Pancreas (tissue), 10 donors: ENCODE data around the gene CABLES1. TPM values are rescaled to one million over a fixed set of nuclear protein-coding genes. Genes with fewer than 3 reads are reported as not detected.

ENCODE experiments used
- ATAC-seq, 4 donors: fragments of 200-7000 bp; cut with Tn5 transposase; one replicate each; pipeline versions ENCODE4 v1.8.0 to v1.9.1; 2020; ENCODE audit warnings: mild to moderate bottlenecking in 4 of 4, moderate library complexity in 4 of 4
- DNase-seq, 6 donors: peaks; one replicate each; pipeline ENCODE4 v3.0.0-alpha.2; 2020
- FAIRE-seq: peaks from 2 replicates; lab custom pipeline; 2012; peaks lifted over from hg19 to GRCh38; lab: Jason Lieb, UNC
- H3K27ac ChIP-seq, 4 donors: fragments of 200-600 bp; sonication (generic); 1 replicate in 3 of 4; 2 replicates in 1 of 4; pipeline versions ENCODE4 v1.5.0 to v1.8.0; 2020
- H3K27me3 ChIP-seq, 4 donors: fragments of 200-600 bp; one replicate each; pipeline ENCODE4 v1.8.0; 2021
- H3K36me3 ChIP-seq, 3 donors: fragments of 200-600 bp; sonication (generic) in 1 of 3; one replicate each; pipeline versions ENCODE4 v1.5.0 to v1.8.0; 2020 to 2021
- H3K4me1 ChIP-seq, 3 donors: fragments of 200-600 bp; one replicate each; pipeline ENCODE4 v1.8.0; 2021
- H3K4me3 ChIP-seq, 4 donors: fragments of 200-600 bp; sonication (generic) in 2 of 4; one replicate each; pipeline versions ENCODE4 v1.5.0 to v1.8.0; 2020 to 2021
- H3K9me3 ChIP-seq, 4 donors: fragments of 200-600 bp; one replicate each; pipeline ENCODE4 v1.8.0; 2021
- CTCF ChIP-seq, 4 donors: fragments of 200-600 bp; sonication (generic) in 3 of 4; IDR thresholded peaks; one replicate each; pipeline versions ENCODE4 v1.5.0 to v1.8.0; 2021; ENCODE audit warnings: antibody characterized with exemption in 4 of 4
- WGBS, 2 donors: extraction: QIAGEN DNeasy Blood & Tissue Kit; methylation state at CpG; one replicate each; pipeline ENCODE4 v1.1.7; 2013; 5-methylcytosine and 5-hydroxymethylcytosine counted together
- intact Hi-C, 3 donors: fragments of 100-400 bp; cut with DNase I; formaldehyde crosslinking; loops; one replicate each; pipeline versions ENCODE4 v1.11.1 to v1.14.2; 2022
- polyA plus RNA-seq, 2 donors: library from polyadenylated mRNA; stranded (reverse); fragments of 200-250 nt; gene quantifications; one replicate each; pipeline ENCODE4 v1.2.3, GENCODE V29; 2013
- total RNA-seq, 6 donors: library from RNA; stranded (reverse); fragmentation: NEBNext Ultra II Directional in 4 of 6; extraction: Animal tissue kit (Norgen Biotek cat#: 25700) in 4 of 6; gene quantifications; one replicate each; pipeline versions ENCODE4 v1.2.1 to v1.2.4, GENCODE V29; 2021 to 2023
- donor health status: healthy with polysubstance abuse.
- donor health status: DM: no; HTN: no; CAD: no; lungs with moderate emphysema.
- donor health status: DM: no; HTN: no; CAD: no.
- donor health status: control.
- donor health status: control.
- donor health status: Bipolar disorder and iron deficiency.
- donor health status: DM: yes; HTN: yes; CAD: no.
- donor health status: DM: no; HTN: no; CAD: no.
- donor health status: DM: no; HTN: no; CAD: no.
- donor health status: DM: yes; HTN: yes; CAD: no.

Gene CABLES1
- total and polyA plus RNA-seq, 8 donors: 2.0 to 5.7 (median 3.2) TPM

- DNase-seq: no peak
- no peak overlapping the region for H3K4me3 ChIP-seq
- no peak for FAIRE-seq
- H3K36me3 ChIP-seq: no peaks in the 10 kb centered on the region
- TF ChIP-seq CTCF (IDR thresholded peaks at IDR 0.05): no peak
- no peaks in the 10 kb centered on the region for H3K4me1 ChIP-seq
- no peaks in the 10 kb centered on the region for H3K27me3 ChIP-seq
- WGBS, 2 donors: 79 to 81% methylated on average over 11 of the region's 11 CpGs
- H3K9me3 ChIP-seq: no peaks in the 10 kb centered on the region
- H3K27ac ChIP-seq: no peak overlapping the region
- intact Hi-C loops: no loop called here
- ATAC-seq: no peak
These were observed 100.6 kb downstream of the CABLES1 start for GRCh38 chr18:23235860-23236259.

DNA sequence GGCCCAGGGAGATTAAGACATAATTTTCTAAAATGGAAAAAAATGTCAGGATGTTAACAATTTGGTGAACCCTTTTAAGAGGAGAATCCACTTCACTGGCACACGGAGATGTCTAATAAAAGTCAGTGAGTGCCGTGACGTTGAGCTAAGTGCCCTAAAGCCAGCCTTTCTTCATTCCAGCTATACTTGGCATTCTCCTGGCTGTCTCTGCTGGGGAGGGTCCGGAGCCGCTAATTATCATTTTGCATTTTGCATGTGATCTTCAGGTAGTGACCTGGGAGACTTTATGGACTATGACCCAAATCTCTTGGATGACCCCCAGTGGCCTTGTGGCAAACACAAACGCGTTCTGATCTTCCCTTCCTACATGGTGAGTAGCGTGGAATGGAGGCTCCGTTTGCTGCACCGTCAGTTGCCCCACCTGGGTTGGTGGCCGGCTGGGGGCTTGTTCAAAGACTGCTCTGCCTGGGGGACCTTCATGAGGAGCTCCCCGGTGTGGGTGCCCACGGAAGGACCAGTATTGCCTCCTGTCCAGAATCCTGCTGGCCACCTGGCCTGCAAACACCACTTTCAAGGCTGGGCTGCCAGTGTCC, 101.7 kb downstream of the CABLES1 start:
- ATAC-seq (no peak), DNase-seq (no peak), FAIRE-seq (no peak)
- Histone ChIP-seq H3K27me3 (no peaks in the 10 kb centered on the region), H3K27ac (peak overlapping the region in 2 of 4 donors; percentile 20 to 45), H3K9me3 (no peaks in the 10 kb centered on the region), H3K36me3 (no peaks in the 10 kb centered on the region), H3K4me1 (no peaks in the 10 kb centered on the region), H3K4me3 (no peak overlapping the region)
- WGBS, 2 donors: 86 to 91% methylated on average over 13 of the region's 13 CpGs
- TF ChIP-seq CTCF (IDR thresholded peaks at IDR 0.05): no peak
- intact Hi-C loops: no loop called here

- peak in 1 of 6 donors; percentile 59 for DNase-seq
- no peak for FAIRE-seq
- H3K36me3 ChIP-seq: no peaks in the 10 kb centered on the region
- no peak for TF ChIP-seq CTCF (IDR thresholded peaks at IDR 0.05)
- peak in 3 of 4 donors; percentile 68 to 76 (median 75) for ATAC-seq
- peak overlapping the region in 2 of 4 donors; percentile 20 to 45 for H3K27ac ChIP-seq
- no peak overlapping the region for H3K4me3 ChIP-seq
- H3K4me1 ChIP-seq: no peaks in the 10 kb centered on the region
- no peaks in the 10 kb centered on the region for H3K27me3 ChIP-seq
- no peaks in the 10 kb centered on the region for H3K9me3 ChIP-seq
- intact Hi-C loops: no loop called here
- WGBS, 2 donors: 71 to 78% methylated on average over 11 to 17 of the region's 17 CpGs
These were observed 102.4 kb downstream of the CABLES1 start for GRCh38 chr18:23237524-23238151.

DNA sequence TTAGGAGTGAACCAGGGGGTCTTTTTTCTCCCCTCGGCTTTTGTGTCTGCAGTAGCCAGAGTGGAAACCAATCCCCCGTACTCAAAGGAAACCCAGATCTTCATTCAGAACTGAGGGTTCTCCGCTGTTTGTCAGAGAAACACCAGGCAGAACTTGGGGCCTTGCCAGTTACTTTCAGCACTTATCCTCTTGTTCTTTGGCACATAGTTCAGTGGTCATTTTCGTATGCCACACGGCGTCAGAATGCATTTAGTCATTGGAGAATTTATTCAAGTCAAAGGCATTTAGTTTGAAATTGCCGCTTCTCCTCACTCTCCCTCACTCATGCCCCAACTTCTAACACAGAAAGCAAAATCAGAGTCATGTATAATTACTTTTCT, 102.9 kb downstream of the CABLES1 start:
- WGBS, 2 donors: 83 to 91% methylated on average over 7 of the region's 7 CpGs
- ATAC-seq: peak in 2 of 4 donors; percentile 17 to 50
- intact Hi-C loops: no loop called here
- DNase-seq: no peak
- H3K4me1 ChIP-seq: no peaks in the 10 kb centered on the region
- H3K4me3 ChIP-seq: no peak overlapping the region
- no peak for FAIRE-seq
- H3K27me3 ChIP-seq: no peaks in the 10 kb centered on the region
- no peak for TF ChIP-seq CTCF (IDR thresholded peaks at IDR 0.05)
- no peaks in the 10 kb centered on the region for H3K36me3 ChIP-seq
- H3K9me3 ChIP-seq: no peaks in the 10 kb centered on the region
- peak overlapping the region in 1 of 4 donors; percentile 20 for H3K27ac ChIP-seq
